Neural crest cell (in vitro differentiated cells): ENCODE data around the gene ADPRS. TPM values are rescaled to one million over a fixed set of nuclear protein-coding genes. Genes with fewer than 3 reads are reported as not detected.

Experiments used
- DNase-seq: peaks from one replicate; pipeline ENCODE4 v3.0.0; 2021; ENCODE audit warnings: low read depth, mixed read lengths, low spot score
- H3K27ac Mint-ChIP-seq: one replicate; pipeline ENCODE4 v1.8.0; 2021; ENCODE audit warnings: mild to moderate bottlenecking, mixed read lengths; ENCODE audit not compliant: unreplicated experiment
- H3K27me3 Mint-ChIP-seq: 2 replicates; pipeline ENCODE4 v1.8.0; 2021; ENCODE audit warnings: low read depth, mild to moderate bottlenecking, mixed read lengths
- H3K36me3 Mint-ChIP-seq: 2 replicates; pipeline ENCODE4 v1.8.0; 2021; ENCODE audit warnings: low read depth, mild to moderate bottlenecking, mixed read lengths
- H3K4me1 Mint-ChIP-seq: 2 replicates; pipeline ENCODE4 v1.8.0; 2021; ENCODE audit warnings: mixed read lengths
- H3K4me3 Mint-ChIP-seq: one replicate; pipeline ENCODE4 v1.8.0; 2021; ENCODE audit warnings: mild to moderate bottlenecking, mixed read lengths
- H3K9me3 Mint-ChIP-seq: 2 replicates; pipeline ENCODE4 v1.8.0; 2021; ENCODE audit warnings: mixed read lengths
- CTCF ChIP-seq: fragments of 200-600 bp; sonication (generic); conservative IDR thresholded peaks from 2 replicates; pipeline ENCODE4 v1.5.0; 2021; ENCODE audit warnings: antibody characterized with exemption, mild to moderate bottlenecking
- total RNA-seq: library from RNA; stranded (reverse); gene quantifications from 2 replicates; pipeline ENCODE4 v1.2.1, GENCODE V29; 2021

ADPRS gene
- total RNA-seq, 1 donor from 2014 or later: 33.8 TPM

GRCh38 chr1:36097693-36098585 lies 9.2 kb downstream of the ADPRS start:
- H3K4me1 Mint-ChIP-seq: peaks cover 4% of the 10 kb centered on the region
- no peak for DNase-seq
- H3K36me3 Mint-ChIP-seq: no peaks in the 10 kb centered on the region
- H3K27ac Mint-ChIP-seq: peak overlapping the region; percentile 50
- no peak overlapping the region for H3K4me3 Mint-ChIP-seq
- TF ChIP-seq CTCF: no peak
- H3K9me3 Mint-ChIP-seq: no peaks in the 10 kb centered on the region
- H3K27me3 Mint-ChIP-seq: no peaks in the 10 kb centered on the region

- no peak for DNase-seq
- no peaks in the 10 kb centered on the region for H3K9me3 Mint-ChIP-seq
- TF ChIP-seq CTCF: no peak
- H3K27me3 Mint-ChIP-seq: no peaks in the 10 kb centered on the region
- H3K4me3 Mint-ChIP-seq: no peak overlapping the region
- H3K4me1 Mint-ChIP-seq: peaks cover 4% of the 10 kb centered on the region
- H3K36me3 Mint-ChIP-seq: no peaks in the 10 kb centered on the region
- no peak overlapping the region for H3K27ac Mint-ChIP-seq
Measured at GRCh38 chr1:36098650-36099365, 10.1 kb downstream of the ADPRS start.

GRCh38 chr1:36099681-36100341 lies 11.1 kb downstream of the ADPRS start:
- H3K4me1 Mint-ChIP-seq: peaks cover 4% of the 10 kb centered on the region
- no peak overlapping the region for H3K27ac Mint-ChIP-seq
- DNase-seq: peak; percentile 85

GRCh38 chr1:36100376-36100775 lies 11.7 kb downstream of the ADPRS start:
- Mint-ChIP-seq H3K4me3 (no peak overlapping the region), H3K36me3 (no peaks in the 10 kb centered on the region), H3K27me3 (no peaks in the 10 kb centered on the region), H3K27ac (no peak overlapping the region), H3K4me1 (peaks cover 4% of the 10 kb centered on the region), H3K9me3 (no peaks in the 10 kb centered on the region)
- DNase-seq: no peak
- TF ChIP-seq CTCF: no peak

More at GRCh38 chr1:36099681-36100341, 11.1 kb downstream of the ADPRS start:
- Mint-ChIP-seq H3K9me3 (no peaks in the 10 kb centered on the region), H3K4me3 (no peak overlapping the region), H3K36me3 (no peaks in the 10 kb centered on the region), H3K27me3 (no peaks in the 10 kb centered on the region)
- peak; percentile 94 for TF ChIP-seq CTCF

GRCh38 chr1:36101546-36101945 lies 12.9 kb downstream of the ADPRS start:
- no peak for DNase-seq
- Mint-ChIP-seq H3K9me3 (no peaks in the 10 kb centered on the region), H3K27ac (no peak overlapping the region), H3K4me1 (peaks cover under 1% of the 10 kb centered on the region), H3K27me3 (no peaks in the 10 kb centered on the region), H3K4me3 (no peak overlapping the region), H3K36me3 (no peaks in the 10 kb centered on the region)
- TF ChIP-seq CTCF: no peak
